HepG2 (cell line): ENCODE results near the gene HAPLN2. TPM values are rescaled to one million over a fixed set of nuclear protein-coding genes. Genes with fewer than 3 reads are reported as not detected.
A peak's percentile ranks its signal among the peaks of the same experiment; 100 is the strongest.

Source experiments
- ATAC-seq: fragments of 200-7000 bp; cut with Tn5 transposase; 3 replicates; pipeline ENCODE4 v1.9.1; 2020; ENCODE audit warnings: mild to moderate bottlenecking, moderate library complexity
- BruUV-seq: library from RNA; stranded (reverse); fragments of 400-500 nt; replicated peaks from 2 replicates; lab custom pipeline; 2021; lab: Mats Ljungman, UMichigan
- CTCF ChIA-PET: fragments of 300-600 bp; formaldehyde crosslinking; extraction: SDS; loops from one replicate; lab custom pipeline; 2021; ENCODE audit warnings: low total read pairs, inconsistent platforms, low intra/inter-chr PET ratio; lab: Yijun Ruan, JAX
- POLR2A ChIA-PET: fragments of 350-600 bp; sonication (Branson Sonifier 250); formaldehyde crosslinking; loops from one replicate; lab custom pipeline; 2020; ENCODE audit warnings: antibody characterized with exemption, inconsistent platforms; lab: Yijun Ruan, JAX
- DNase-seq: peaks from one replicate; pipeline ENCODE4 v3.0.0-alpha.2; 2015; ENCODE audit warnings: low spot score
- FAIRE-seq: peaks from 3 replicates; lab custom pipeline; 2011; peaks lifted over from hg19 to GRCh38; lab: Jason Lieb, UNC
- H2AFZ ChIP-seq: one replicate; pipeline ENCODE4 v1.6.1; 2011; ENCODE audit warnings: low read length, inconsistent platforms
- H3K27ac ChIP-seq: fragments of 300-600 bp; 3 replicates; pipeline ENCODE4 v1.8.0; 2011; ENCODE audit warnings: mixed run types, mild to moderate bottlenecking, mixed read lengths, low read length, inconsistent platforms; ENCODE audit not compliant: insufficient read depth; ENCODE audit errors: extremely low read length
- H3K27me3 ChIP-seq, 2 experiments: fragments of 200-600 bp in 1 of 2; 2 replicates in 1 of 2; 3 replicates in 1 of 2; pipeline versions ENCODE4 v1.6.0 to v1.8.0; 2011; ENCODE audit warnings: low read length in 2 of 2, mild to moderate bottlenecking in 2 of 2, moderate library complexity in 2 of 2, inconsistent platforms in 1 of 2; ENCODE audit not compliant: insufficient read depth in 2 of 2, control insufficient read depth in 1 of 2
- H3K36me3 ChIP-seq, 2 experiments: fragments of 200-600 bp in 1 of 2; replicated peaks in 1 of 2; 2 replicates in 1 of 2; 3 replicates in 1 of 2; pipeline versions ENCODE4 v1.5.1 to v1.8.0; 2011; ENCODE audit warnings: low read length in 2 of 2, inconsistent platforms in 1 of 2; ENCODE audit not compliant: insufficient read depth in 2 of 2, control insufficient read depth in 1 of 2
- H3K4me1 ChIP-seq: 2 replicates; pipeline ENCODE4 v1.5.1; 2012; ENCODE audit warnings: low read length, inconsistent platforms; ENCODE audit not compliant: insufficient read depth
- H3K4me2 ChIP-seq: 2 replicates; pipeline ENCODE4 v1.6.0; 2011; ENCODE audit warnings: low read depth, low read length, inconsistent platforms
- H3K4me3 ChIP-seq, 3 experiments: fragments of 200-600 bp in 1 of 3; sonication (generic), shearing (Covaris generic) in 1 of 3; replicated peaks in 1 of 3; 2 replicates each; pipeline ENCODE4 v1.5.1; 2011 to 2016; ENCODE audit warnings: low read length in 3 of 3, inconsistent platforms in 2 of 3, low read depth in 2 of 3, mild to moderate bottlenecking in 2 of 3, control low read depth in 1 of 3, mixed read lengths in 1 of 3; ENCODE audit not compliant: insufficient read depth in 1 of 3
- H3K79me2 ChIP-seq: one replicate; pipeline ENCODE4 v1.6.1; 2011; ENCODE audit warnings: low read length, inconsistent platforms; ENCODE audit not compliant: insufficient read depth
- H3K9ac ChIP-seq: 2 replicates; pipeline ENCODE4 v1.6.0; 2011; ENCODE audit warnings: mild to moderate bottlenecking, low read depth, low read length, inconsistent platforms; ENCODE audit not compliant: insufficient read depth
- H3K9me3 ChIP-seq: 2 replicates; pipeline ENCODE4 v1.5.1; 2012; ENCODE audit warnings: mild to moderate bottlenecking, low read length
- H4K20me1 ChIP-seq: 2 replicates; pipeline ENCODE4 v1.6.0; 2011; ENCODE audit warnings: inconsistent platforms, mild to moderate bottlenecking, low read length, moderate library complexity; ENCODE audit not compliant: insufficient read depth
- CEBPB ChIP-seq: IDR thresholded peaks from 2 replicates; pipeline ENCODE4 v1.6.1; 2011; ENCODE audit warnings: low read depth, low read length, improper control_type of control experiment, borderline replicate concordance
- MAX ChIP-seq: IDR thresholded peaks from 2 replicates; pipeline ENCODE4 v1.6.1; 2012; ENCODE audit warnings: inconsistent platforms
- NFE2 ChIP-seq: sonication (generic); formaldehyde crosslinking; IDR thresholded peaks from 2 replicates; pipeline ENCODE4 v1.4.0; 2020; ENCODE audit warnings: missing genetic modification reagents
- NFIC ChIP-seq: IDR thresholded peaks from 2 replicates; pipeline ENCODE4 v1.6.1; 2012; ENCODE audit warnings: mild to moderate bottlenecking, low read length, inconsistent platforms
- NFYC ChIP-seq: IDR thresholded peaks from 2 replicates; pipeline ENCODE4 v1.6.1; 2016; ENCODE audit warnings: missing genetic modification reagents, missing compliant biosample characterization
- NKX3-1 ChIP-seq: sonication (generic); formaldehyde crosslinking; IDR thresholded peaks from 2 replicates; pipeline ENCODE4 v1.5.0; 2020; ENCODE audit warnings: missing genetic modification reagents
- NR1H2 ChIP-seq: sonication (generic); formaldehyde crosslinking; IDR thresholded peaks from 2 replicates; pipeline ENCODE4 v1.8.1; 2022; ENCODE audit warnings: low read depth, missing genetic modification reagents, borderline replicate concordance
- POLR2A ChIP-seq, 2 experiments: IDR thresholded peaks; 2 replicates each; pipeline ENCODE4 v1.6.1; 2011; ENCODE audit warnings: low read depth in 2 of 2, low read length in 2 of 2, mild to moderate bottlenecking in 1 of 2, moderate library complexity in 1 of 2; ENCODE audit not compliant: insufficient read depth in 1 of 2
- PREB ChIP-seq: sonication (generic); formaldehyde crosslinking; IDR thresholded peaks from 2 replicates; pipeline ENCODE4 v1.4.0; 2020; ENCODE audit warnings: missing genetic modification reagents
- SP2 ChIP-seq: sonication (generic); formaldehyde crosslinking; IDR thresholded peaks from 2 replicates; pipeline ENCODE4 v1.5.1; 2020; ENCODE audit warnings: mild to moderate bottlenecking, missing genetic modification reagents
- ZHX1 ChIP-seq: sonication (generic); formaldehyde crosslinking; IDR thresholded peaks from 2 replicates; pipeline ENCODE4 v1.8.1; 2022; ENCODE audit warnings: low read depth, mild to moderate bottlenecking, missing genetic modification reagents
- ZNF552 ChIP-seq: sonication (generic); formaldehyde crosslinking; IDR thresholded peaks from 2 replicates; pipeline ENCODE4 v1.9.0; 2022; ENCODE audit warnings: missing genetic modification reagents, mild to moderate bottlenecking, borderline replicate concordance
- ZNF83 ChIP-seq: sonication (generic); formaldehyde crosslinking; IDR thresholded peaks from 2 replicates; pipeline ENCODE4 v1.4.0; 2020; ENCODE audit warnings: missing genetic modification reagents, mild to moderate bottlenecking, borderline replicate concordance
- ZNF883 ChIP-seq: sonication (generic); formaldehyde crosslinking; IDR thresholded peaks from 2 replicates; pipeline ENCODE4 v1.5.1; 2020; ENCODE audit warnings: mild to moderate bottlenecking, missing genetic modification reagents; ENCODE audit errors: not compliant biosample characterization
- WGBS: methylation state at CpG from one replicate; pipeline ENCODE4 v1.1.6; 2017; ENCODE audit warnings: low lambda C conversion rate; 5-methylcytosine and 5-hydroxymethylcytosine counted together
- in situ Hi-C: cut with HindIII; loops from 2 replicates; pipeline ENCODE4 v1.10.0; 2017; ENCODE audit warnings: low pct_unique_long_range_greater_than_20kb; ENCODE audit not compliant: extremely low pct_ligation_motif_present
- intact Hi-C: fragments of 100-400 bp; cut with micrococcal nuclease; formaldehyde crosslinking; loops from one replicate; pipeline ENCODE4 v1.10.0; 2022; ENCODE audit not compliant: unreplicated experiment
- polyA plus RNA-seq, 8 experiments: library from polyadenylated mRNA; depleted of rRNA in 3 of 8; stranded (reverse) in 7 of 8; unstranded in 1 of 8; fragments of >200 nt; fragmentation: Illumina TruSeq in 4 of 8; extraction: Trizol in 4 of 8; gene quantifications; 2 replicates each; pipeline versions ENCODE4 v1.2.1 to v1.2.3, GENCODE V29; 2011 to 2016; ENCODE audit warnings: low read depth in 4 of 8, missing spikeins in 1 of 8, mixed read lengths in 1 of 8; ENCODE audit not compliant: insufficient read depth in 1 of 8
- total RNA-seq, 5 experiments: library from RNA; depleted of rRNA; stranded (reverse); fragments of >200 nt; fragmentation: Illumina TruSeq; extraction: Trizol; gene quantifications; 2 replicates each; pipeline ENCODE4 v1.2.3, GENCODE V29; 2016; ENCODE audit warnings: low read depth in 1 of 5

The HAPLN2 gene
- total and polyA plus RNA-seq, 2 of the 13 experiments (the other 11 are each of a cell fraction or from before 2014, with no cell fraction given) = not detected

GRCh38 chr1:156643049-156643777 lies 24.0 kb downstream of the HAPLN2 start:
- H3K9me3 ChIP-seq = no peaks in the 10 kb centered on the region
- H3K36me3 ChIP-seq = peaks cover 0 to 8% of the 10 kb centered on the region in 2 experiments; a peak in 2 of 5 replicates
- CTCF ChIA-PET = no interaction called here
- WGBS = 89% methylated on average over 6 of the region's 7 CpGs
- no peak overlapping the region for H3K27ac ChIP-seq
- in situ Hi-C loops (no loop called here), intact Hi-C loops (no loop called here)
- FAIRE-seq = no peak
- H3K9ac ChIP-seq = no peak overlapping the region
- peaks cover 35% of the 10 kb centered on the region for H4K20me1 ChIP-seq
- no peak for DNase-seq
- no TSS peak for BruUV-seq
- H3K4me3 ChIP-seq = no peak overlapping the region
- H3K79me2 ChIP-seq = no peaks in the 10 kb centered on the region
- H3K27me3 ChIP-seq = peaks cover 2 to 6% of the 10 kb centered on the region in 2 experiments; a peak in 3 of 5 replicates
- H3K4me2 ChIP-seq = no peak overlapping the region
- no peak for ATAC-seq
- TF ChIP-seq POLR2A (IDR thresholded peaks at IDR 0.05; ENCODE audit: insufficient read depth in 1 of 2, low read depth in 2 of 2, low read length in 2 of 2) = peak in 1 of 2 experiments; percentile 35; a peak in 1 of 4 replicates
- no peak for TF ChIP-seq NR1H2 (CRISPR knock-in tag)
- TF ChIP-seq ZHX1 = no peak
- H3K4me1 ChIP-seq = peaks cover 17% of the 10 kb centered on the region
- POLR2A ChIA-PET = no interaction called here
- no peak overlapping the region for H2AFZ ChIP-seq

- Histone ChIP-seq H2AFZ (no peak overlapping the region), H3K27ac (no peak overlapping the region), H3K27me3 (peaks cover under 1% of the 10 kb centered on the region in 2 experiments; a peak in 1 of 5 replicates), H3K36me3 (peaks cover 0 to 8% of the 10 kb centered on the region in 2 experiments; a peak in 2 of 5 replicates), H3K9me3 (no peaks in the 10 kb centered on the region), H3K4me2 (no peak overlapping the region), H3K9ac (no peak overlapping the region), H3K4me3 (no peak overlapping the region), H3K4me1 (peaks cover 14% of the 10 kb centered on the region), H4K20me1 (peaks cover 40% of the 10 kb centered on the region), H3K79me2 (no peaks in the 10 kb centered on the region)
- ATAC-seq = no peak
- no peak for DNase-seq
- TF ChIP-seq ZNF883 (CRISPR knock-in tag) = no peak
- TF ChIP-seq SP2 = no peak
- no peak for TF ChIP-seq CEBPB
- TF ChIP-seq NFE2 (CRISPR knock-in tag) = no peak
- TF ChIP-seq NFIC = no peak
- no peak for TF ChIP-seq NFYC (CRISPR knock-in tag)
- TF ChIP-seq ZNF552 (CRISPR knock-in tag) = no peak
- TF ChIP-seq MAX = no peak
- no peak for TF ChIP-seq ZNF83 (CRISPR knock-in tag)
- TF ChIP-seq PREB (CRISPR knock-in tag) = no peak
- TF ChIP-seq NKX3-1 (CRISPR knock-in tag) = no peak
- in situ Hi-C loops = no loop called here
- WGBS = 94% methylated on average over 6 of the region's 7 CpGs
- intact Hi-C loops = no loop called here
- POLR2A ChIA-PET = no interaction called here
- CTCF ChIA-PET = no interaction called here
- no TSS peak for BruUV-seq
- FAIRE-seq = no peak
Measured at GRCh38 chr1:156643778-156644092, 24.5 kb downstream of the HAPLN2 start.
